H4 (cell line): ENCODE measurements around the gene TMEM37. TPM values are rescaled to one million over a fixed set of nuclear protein-coding genes. Genes with fewer than 3 reads are reported as not detected.
A peak's percentile ranks its signal among the peaks of the same experiment; 100 is the strongest.
"Not testable (repeated sequence)": the region's sequence is repeated elsewhere in the genome, so short reads cannot be mapped to it uniquely, and the experiment has no call there.

Experiments used
- DNase-seq: peaks from one replicate; pipeline ENCODE4 v3.0.0-alpha.2; 2015; ENCODE audit warnings: low spot score
- total RNA-seq: library from RNA; depleted of rRNA; stranded (reverse); fragments of >200 nt; shearing (Covaris generic); gene quantifications from 2 replicates; pipeline ENCODE4 v1.2.3, GENCODE V29; 2014; rRNA removed

The TMEM37 gene, protein sequence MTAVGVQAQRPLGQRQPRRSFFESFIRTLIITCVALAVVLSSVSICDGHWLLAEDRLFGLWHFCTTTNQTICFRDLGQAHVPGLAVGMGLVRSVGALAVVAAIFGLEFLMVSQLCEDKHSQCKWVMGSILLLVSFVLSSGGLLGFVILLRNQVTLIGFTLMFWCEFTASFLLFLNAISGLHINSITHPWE
- 1.5 and 1.9 TPM in 2 replicates for total RNA-seq

DNA sequence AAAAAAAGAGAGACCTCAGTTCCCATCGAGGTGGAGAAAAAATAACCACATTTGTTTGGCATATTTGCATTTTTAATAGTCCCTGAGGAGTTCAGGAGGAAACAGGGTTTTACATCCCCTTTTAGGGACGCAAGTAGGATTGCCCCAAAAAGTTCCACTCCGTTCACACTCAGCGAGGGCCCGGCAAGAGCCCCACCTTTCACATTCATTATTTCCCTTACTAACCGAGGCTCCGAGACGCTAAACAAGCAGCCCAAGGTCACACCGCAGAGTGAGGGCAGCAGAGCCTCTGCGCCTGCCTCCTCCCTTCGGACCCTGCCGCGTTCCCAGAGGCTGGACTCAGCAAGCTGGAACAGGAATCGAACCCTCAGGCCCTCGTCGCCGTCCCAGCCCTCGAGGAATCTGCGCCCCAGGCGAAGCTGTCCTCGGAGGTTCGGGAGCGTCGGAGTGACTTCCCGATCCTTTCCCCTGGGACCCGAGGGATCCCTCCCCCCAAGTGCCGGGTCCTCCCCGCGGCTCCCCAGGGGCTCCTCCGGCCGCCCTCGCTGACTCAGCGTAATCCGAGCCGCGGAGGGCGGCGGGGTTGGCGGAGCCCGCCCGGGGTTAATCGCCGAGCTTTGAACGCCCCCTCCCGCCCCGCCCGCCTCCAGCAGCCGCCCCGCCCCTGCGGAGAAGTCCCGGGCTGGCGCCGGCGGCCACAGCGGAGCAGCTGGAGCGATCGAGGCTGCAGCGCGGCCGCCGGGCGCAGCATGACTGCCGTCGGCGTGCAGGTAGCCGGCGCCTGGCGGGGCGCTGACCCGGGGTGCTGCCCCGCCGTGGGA, at the start of gene TMEM37:
Gene TMEM37 (plus strand): TSS at position 700 of the 821 bp plus-strand sequence. CDS start 50 bp downstream, at position 750.
- peak; percentile 67 for DNase-seq

DNA sequence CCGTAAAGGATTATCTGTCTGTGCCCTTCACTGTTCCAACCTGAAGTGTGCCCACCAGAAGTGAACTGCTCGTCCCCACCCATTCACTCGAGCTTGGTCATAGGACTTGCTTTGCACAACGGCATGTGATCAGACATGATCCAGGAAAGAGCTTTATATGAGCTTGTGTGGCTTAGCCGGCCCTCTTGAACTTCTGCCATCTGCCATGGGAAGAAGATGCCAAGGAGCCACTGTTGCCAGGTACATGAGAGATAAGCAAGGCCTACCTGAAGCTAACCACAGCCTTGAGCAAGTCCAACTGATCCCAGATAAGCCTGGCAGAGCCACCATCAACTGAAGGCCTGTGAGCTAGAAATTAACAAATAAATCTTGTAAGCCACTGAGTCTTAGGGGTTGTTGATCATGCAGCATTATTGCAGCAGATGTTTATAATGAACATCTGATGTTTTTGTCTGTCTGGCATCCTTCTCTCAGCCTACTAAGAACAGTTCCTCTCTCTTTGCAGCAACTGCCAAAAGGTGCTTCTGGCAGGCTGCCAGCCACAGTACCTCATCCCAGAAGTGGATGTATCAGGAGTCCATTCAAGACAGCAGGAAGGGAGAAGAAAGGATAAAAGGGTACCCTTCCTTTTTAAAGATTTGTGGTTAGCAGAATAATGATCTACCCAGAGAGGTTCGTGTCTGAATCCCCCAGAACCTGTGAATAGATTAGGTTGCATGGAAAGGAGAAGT, 48.1 kb upstream of the TMEM37 start:
- DNase-seq, result no peak

DNA sequence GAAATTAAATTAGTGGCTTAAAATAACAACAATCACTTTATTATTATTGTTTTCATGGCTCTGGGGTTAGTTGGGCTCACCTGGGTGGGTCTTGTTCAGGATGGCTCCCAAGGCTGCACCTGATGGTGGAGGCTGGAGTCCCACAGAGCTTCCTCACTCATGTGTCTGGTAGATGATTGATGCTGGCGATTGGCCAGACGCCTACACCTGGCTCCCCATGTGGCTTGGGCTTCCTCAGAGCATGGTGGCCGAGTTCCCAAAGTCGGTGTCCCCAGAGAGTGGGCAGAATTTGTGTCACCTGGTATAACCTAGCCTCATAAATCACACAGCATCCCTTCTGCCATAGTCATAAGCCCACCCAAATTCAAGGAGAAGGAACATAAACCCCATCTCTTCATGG, 46.7 kb upstream of the TMEM37 start:
- no peak for DNase-seq

DNA sequence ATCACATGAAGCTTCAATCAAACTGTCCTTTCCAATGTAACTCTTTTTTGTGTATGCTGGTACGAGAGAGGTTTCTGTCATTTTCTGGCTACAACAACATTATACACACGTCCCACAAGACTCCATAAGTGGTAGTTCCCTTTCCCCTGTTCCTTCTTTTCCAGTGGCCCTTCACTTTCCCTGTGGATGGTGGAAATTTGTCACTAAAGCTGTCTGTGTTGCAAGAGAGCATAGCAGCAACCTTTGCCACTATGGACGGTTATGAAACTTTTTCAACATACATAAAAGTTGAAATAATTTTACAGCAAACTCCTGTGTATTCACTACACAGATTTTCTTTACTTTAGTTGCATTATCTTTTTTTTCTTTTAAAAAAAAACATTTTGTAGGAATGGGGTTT, 46.2 kb upstream of the TMEM37 start:
- DNase-seq, result no peak

DNA sequence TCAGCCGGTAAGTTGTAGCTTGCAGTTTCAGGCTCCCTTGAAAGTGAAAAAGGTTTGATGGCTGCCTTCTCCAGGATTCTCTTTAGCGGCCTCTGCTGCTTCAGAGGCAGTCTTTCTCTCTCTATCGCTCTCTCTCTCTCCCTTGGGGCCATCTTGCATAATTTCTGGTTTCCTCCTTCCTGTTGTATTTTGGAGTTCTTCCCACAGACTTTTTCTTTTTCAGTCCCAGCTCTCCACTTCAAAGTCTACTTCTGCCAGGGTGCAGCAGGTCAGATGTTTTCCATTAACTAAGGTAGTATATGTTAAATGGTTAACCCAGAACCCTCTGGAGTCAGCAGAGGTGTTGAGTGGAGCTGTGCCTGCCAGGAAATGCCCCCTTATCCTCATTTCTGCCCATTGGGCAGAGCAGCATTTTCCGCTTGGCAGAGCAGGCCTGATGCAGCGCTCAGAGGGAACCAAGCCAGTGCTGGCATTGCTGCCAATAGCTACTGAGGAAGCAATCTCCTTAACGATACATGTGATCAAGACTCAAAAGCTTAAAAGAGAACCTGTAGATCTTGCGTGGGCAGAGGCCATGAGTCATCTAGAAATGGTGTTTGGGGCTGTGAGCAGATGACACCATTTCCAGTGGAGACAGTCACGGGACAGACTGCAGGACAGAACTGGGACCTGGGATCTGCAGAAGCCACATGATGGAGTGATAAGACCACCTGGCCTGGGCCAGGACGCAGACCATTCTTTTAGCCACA, 44.1 kb upstream of the TMEM37 start:
- DNase-seq, result peak; percentile 73

DNA sequence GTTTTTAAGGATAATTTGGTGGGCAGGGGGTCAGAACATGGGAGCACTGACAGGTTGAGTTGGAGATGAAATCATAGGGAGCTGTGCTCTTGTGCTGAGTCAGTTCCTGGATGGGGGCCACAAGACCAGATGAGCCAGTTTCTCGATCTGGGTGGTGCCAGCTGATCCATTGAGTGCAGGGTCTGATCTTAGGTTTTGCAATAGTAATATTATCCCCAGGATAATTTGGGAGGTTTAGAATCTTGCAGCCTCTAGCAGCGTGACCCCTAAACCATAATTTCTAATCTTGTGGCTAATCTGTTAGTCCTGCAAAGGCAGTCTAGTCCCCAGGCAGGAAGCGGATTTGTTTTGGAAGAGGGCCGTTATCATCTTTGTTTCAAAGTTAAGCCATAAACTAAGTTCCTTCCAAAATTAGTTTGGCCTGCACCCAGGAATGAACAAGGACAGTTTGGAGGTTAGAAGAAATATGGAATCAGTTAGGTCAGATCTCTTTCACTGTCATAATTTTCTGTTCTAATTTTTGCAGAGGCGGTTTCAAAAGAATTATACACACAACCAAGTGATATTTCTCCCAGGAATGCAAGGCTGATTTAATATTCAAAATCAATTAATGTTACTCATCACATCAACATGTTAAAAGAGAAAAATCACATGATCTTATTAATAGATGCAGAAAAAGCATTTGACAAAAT, 41.9 kb upstream of the TMEM37 start:
- DNase-seq, result peak; percentile 38

DNA sequence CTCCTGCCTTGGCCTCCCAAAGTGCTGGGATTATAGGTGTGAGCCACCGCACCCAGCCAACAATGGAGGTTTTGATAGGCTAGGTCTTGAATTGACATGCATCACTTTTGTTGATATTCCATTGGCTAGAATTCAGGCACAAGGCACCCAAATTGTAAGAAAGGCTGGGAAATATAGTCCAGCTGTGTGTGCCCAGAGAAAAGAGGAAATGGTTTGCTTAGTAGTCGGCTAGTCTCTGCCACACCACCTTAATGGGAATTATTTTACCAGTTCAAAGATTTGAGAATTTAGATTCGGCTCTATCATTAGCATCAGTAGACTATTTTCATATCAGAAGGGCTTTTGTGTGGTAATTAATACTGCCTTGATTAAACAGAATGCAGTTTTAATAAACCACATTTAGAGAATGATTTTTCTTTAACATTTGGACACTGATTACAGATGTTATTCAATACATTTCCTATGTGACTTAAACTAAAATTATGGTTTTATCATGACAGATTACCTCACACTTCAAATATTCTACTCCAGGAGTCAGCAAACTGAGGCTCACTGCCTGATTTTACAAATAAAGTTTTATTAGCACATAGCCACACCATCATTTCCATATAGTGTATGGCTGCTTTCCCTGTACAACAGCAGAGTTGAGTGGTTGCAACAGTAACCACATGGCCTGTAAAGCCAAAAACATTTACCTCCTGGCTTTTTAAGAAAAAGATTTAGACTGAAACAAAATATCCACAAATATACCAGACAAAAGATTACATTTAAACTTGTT, 37.5 kb upstream of the TMEM37 start:
- no peak for DNase-seq

DNA sequence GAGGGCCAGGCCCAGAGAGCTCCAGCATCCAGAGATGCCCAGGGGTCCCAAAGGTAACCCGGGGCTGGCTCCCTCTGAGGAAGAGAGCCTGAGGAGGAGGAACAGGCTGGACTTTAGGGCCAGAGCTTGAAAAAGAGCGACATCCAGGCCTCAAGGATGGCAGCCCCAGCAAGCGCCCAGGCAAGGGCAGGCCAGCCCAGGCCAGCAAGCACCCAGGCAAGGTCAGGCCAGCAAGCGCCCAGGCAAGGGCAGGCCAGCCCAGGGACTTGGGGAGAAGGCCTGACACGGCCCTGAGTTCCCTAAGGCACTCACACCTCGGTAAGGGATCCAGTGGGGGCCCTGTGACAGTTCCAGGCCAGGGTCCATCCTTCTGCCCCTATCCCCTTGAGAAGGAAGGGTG, 34.5 kb upstream of the TMEM37 start:
- DNase-seq, result no peak

DNA sequence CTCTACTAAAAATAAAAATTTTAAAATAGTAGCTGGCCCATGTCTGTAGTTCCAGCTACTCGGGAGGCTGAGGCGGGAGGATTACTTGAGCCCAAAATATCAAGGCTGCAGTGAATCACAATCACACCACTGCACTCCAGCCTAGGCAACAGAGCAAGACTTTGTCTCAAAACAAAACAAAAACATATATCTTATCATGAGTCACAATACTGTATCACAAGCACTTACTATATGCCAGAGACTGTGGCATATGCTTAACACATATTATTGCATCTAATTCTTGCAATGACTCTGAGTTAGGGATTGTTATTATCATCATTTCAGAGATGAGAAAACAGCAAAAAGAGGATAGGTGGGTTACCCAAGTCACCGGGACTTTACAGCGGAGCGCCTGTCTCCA, 29.5 kb upstream of the TMEM37 start:
- DNase-seq, result no peak

DNA sequence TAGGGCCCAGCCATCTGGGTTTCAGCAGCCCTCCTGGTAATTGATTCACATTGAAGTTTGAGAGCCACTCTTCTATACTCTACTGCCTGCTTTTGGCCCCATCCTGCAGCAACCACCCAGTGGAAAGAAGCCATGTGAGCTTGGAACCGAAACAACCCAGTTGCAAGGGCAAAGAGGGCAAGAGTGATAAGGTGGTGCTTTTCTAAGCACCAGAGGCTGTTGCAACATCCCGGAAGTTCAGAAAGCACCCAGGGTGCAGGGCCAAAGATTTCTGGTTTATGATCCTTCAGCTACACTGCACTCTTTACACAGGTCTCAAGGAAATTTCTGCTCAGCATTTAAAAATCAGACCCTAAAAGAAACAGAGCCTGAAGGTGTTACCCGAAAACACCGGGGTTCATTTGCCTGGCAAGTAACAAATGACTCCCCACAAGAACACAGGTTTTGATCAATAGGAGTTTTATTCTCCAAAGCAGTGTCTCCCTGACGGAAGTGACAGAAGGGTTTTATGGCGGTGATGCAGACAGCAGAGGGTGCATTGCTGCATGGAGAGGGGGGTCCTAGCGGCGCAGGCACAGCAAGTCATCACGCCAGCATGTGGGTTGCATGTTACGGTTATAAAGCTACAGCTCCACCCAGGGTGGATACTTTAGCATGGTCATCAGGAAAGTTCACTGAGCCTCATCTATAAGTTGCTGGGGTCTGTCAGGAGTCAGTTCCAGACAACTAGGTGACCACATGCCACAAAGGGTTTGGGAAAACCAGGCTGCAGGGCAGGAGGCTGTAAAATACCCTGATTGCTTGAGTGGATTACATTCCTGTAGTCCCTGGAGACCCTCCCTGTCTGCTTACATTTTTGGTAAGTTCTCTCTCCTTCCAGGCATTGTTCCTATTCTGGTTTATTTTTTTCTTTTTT, 28.8 kb upstream of the TMEM37 start:
- no peak for DNase-seq

DNA sequence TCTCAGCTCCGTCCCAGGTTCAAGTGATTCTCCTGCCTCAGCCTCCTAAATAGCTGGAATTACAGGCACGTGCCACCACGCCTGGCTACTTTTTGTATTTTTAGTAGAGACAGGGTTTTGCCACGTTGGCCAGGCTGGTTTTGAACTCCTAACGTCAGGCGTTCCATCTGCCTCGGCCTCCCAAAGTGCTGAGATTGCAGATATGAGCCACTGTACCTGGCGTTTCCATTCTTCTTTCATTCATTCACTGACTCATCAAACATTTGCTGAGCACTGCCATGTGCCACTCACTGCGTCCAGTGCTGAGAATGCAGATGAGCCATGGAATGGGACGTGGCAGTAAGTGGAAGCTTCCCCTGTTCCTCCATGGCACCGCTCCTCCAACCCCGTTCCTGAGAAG, 28.0 kb upstream of the TMEM37 start:
- DNase-seq, result not testable (repeated sequence)

DNA sequence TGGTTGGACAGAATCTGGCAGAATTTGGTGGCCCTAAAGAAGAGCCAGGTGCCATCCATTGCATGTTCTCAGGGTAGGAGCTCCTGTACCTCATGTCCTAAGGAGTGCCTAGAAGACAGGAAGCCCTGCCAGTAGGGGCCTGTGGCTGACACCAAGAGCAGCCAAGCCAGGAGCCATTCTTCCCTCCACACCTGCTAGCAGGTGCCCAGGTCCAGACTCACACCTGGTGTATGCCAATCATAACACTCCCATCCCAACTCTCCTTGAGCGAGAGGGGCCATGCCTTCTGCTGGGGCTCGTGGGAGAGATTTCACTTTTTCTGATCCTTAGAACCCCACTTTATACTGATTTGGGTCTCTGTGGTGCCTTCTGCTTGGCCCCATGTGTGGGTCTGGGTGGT, 26.5 kb upstream of the TMEM37 start:
- no peak for DNase-seq

DNA sequence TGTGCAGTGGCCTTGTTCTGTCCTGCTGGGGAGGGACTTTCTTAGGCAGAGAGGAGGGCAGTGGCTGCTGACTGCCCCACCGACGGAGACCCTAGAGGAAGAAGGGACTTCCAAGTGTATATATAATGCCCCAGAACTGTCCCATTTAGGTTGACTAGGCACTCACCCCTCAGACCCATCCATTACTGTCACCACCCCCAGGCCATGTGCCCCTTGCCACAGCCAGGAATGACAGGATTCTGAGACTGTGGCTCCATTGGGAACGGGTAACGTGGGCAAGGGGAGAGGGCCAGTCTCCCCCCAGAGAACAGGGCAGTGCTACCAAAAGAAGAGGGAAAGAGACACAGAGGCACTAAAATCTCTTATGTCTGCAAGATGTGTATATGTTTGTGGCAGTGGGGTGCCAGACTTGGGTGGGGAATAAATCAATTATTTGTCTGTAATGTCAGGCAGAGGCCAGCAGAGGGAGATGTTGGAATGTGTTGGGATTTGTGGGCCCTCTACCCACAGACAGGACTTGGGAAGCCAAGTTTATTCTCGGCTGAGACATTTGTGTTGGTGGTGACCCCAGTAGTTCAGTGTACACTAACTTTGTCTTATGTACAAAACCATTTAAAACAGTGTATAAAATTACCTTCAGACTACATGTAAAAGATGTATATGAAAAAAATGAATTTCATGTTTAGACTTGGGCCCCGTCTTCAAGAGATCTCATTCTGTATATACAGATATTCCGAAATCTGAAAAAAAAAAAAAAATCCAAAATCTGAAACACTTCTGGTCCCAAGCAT, 24.0 kb upstream of the TMEM37 start:
- peak; percentile 42 for DNase-seq

DNA sequence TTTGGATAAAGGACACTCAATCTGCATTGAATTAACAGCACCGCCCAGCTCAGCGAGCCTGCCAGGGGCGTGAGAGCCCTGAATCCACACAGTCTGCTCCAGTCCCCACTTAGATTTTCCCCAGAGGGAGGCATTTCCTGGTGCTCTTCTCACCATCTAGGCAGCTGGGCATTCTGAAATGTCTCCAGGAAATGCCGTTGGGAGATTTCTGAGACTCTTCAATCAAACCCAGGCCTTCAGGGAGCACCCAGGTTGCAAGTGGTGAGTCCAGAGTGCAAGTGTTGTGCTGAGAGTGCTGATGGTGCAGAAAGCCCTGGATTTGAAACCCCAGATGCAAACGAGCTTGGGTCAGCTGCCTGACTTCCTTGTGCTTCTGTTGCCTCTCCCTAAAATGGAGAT, 23.4 kb upstream of the TMEM37 start:
- no peak for DNase-seq

DNA sequence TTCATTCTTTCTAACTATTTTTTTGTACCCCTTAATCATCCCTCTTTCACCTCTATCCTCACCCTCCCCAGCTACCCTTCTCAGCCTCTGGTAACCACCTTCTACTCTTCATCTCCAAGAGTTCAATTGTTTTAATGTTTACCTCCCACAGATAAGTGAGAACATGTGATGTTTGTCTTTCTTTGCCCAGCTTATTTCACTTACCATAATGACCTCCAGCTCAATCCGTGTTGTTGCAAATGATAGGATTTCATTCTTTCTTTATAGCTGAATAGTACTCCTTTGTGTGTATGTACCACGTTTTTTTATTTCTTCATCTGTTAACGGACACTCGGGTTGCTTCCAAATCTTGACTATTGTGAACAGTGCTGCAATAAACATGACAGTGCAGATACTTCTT, 22.1 kb upstream of the TMEM37 start:
- no peak for DNase-seq

DNA sequence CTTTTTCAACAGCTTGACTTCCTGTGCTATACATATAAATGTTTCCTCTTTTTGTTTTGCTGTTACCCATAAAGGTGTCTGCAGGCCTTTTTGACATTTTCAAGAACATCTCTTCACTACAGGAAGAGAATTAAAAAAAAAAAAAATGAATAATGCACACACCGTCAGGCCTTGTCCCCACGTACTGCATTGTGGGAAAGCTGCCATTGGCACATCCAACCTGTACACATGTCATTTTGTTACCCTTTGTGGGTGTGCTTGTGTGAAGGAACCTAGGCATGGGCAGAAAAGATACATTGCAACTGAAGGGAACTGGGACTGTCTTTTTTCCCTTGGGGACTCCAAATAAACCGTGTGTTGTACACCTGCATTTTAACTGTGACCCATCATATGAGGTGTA, 16.8 kb upstream of the TMEM37 start:
- DNase-seq, result no peak

DNA sequence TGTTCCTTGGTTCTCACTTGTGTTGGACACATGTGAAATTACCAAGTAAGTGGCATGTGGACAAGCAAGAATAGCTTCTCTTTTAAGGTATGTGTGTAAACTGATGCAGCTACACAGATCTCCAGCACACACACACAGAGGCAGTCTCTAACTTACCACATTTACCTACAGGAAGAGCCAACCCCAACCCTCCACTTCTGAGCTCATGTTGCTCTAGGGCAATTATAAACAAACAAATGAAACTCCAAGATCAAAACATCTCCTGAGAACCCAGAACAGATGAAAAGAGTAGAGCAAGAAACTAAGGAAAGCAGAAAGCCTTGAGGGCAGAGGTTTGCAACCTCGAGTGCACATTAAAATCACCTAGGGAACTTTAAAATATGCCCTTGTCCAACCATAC, 16.0 kb upstream of the TMEM37 start:
- DNase-seq, result peak; percentile 25

DNA sequence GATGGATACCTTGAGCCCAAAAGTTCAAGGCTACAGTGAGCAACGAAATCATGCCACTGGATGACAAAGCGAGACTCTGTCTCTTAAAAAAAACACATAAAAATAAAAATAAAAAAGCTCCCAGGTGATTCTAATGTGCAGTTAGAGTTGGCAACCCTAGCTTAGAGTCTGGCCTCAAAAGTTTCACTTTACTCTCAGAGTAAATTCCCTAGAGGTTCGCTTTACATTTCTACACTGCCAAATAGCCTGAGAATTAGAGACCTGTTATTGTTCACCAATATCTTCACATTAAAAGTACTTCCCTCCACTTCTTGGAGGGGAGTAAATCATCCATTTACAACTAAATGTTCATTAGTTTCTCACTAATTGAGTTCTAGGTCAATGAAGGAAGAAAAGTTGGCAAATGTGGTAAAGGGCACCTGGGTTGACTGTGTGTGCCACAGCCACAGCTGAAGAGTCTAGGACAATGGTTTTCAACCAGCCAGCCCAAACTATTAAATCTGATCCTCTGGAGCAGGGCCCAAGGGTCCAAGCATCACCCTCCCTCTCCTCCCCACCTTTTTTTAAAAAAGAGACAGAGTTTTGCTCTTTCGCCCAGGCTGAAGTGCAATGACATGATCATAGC, 15.2 kb upstream of the TMEM37 start:
- no peak for DNase-seq
